HUES64 (cell line): ENCODE results near the gene ZNF516.

Experiments used
- H3K27ac ChIP-seq: 2 replicates; pipeline ENCODE4 v1.7.0; 2013; ENCODE audit warnings: low read depth, low read length, inconsistent platforms
- H3K27me3 ChIP-seq: 2 replicates; pipeline ENCODE4 v1.6.1; 2013; ENCODE audit warnings: mild to moderate bottlenecking, low read length; ENCODE audit not compliant: insufficient read depth
- H3K36me3 ChIP-seq: 2 replicates; pipeline ENCODE4 v1.6.1; 2013; ENCODE audit warnings: mild to moderate bottlenecking, low read length; ENCODE audit not compliant: insufficient read depth
- H3K4me1 ChIP-seq: 2 replicates; pipeline ENCODE4 v1.6.1; 2013; ENCODE audit warnings: mild to moderate bottlenecking, low read length, moderate library complexity; ENCODE audit not compliant: insufficient read depth
- H3K4me3 ChIP-seq: 2 replicates; pipeline ENCODE4 v1.5.1; 2013; ENCODE audit warnings: mild to moderate bottlenecking, low read length, moderate library complexity
- H3K9ac ChIP-seq: 2 replicates; pipeline ENCODE4 v1.6.1; 2013; ENCODE audit warnings: mild to moderate bottlenecking, low read depth, low read length
- H3K9me3 ChIP-seq: 2 replicates; pipeline ENCODE4 v1.6.1; 2013; ENCODE audit warnings: low read depth, low read length; ENCODE audit not compliant: insufficient read depth
- WGBS: fragments of 150-250, 120-280 bp; methylation state at CpG from one replicate; pipeline ENCODE4 v1.1.7; 2013; ENCODE audit warnings: missing lambda C conversion rate; 5-methylcytosine and 5-hydroxymethylcytosine counted together

ZNF516 gene

DNA sequence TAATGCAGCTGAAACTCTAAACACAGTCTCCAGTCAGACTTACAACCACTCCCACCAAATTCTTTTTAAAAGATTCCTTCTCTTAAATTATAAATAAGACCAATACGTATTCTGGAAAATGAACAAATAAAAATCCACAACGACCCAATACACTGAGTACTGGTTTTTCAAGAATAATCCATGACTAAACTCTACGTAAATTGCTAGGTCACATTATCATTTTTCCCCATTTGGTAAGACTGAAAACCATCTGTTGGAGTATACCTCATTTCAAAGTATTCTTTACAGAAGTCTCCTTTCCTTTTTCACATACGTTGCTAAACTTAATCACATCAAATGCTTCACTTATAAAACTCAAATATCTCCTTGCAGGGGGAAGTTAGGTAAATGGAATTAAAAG is 6.0 kb downstream of the ZNF516 start:
- 89% methylated on average over 3 of the region's 4 CpGs for WGBS
- H3K4me3 ChIP-seq, result no peak overlapping the region
- H3K9ac ChIP-seq, result no peak overlapping the region
- H3K36me3 ChIP-seq, result no peaks in the 10 kb centered on the region
- peaks cover 31% of the 10 kb centered on the region for H3K27me3 ChIP-seq
- no peak overlapping the region for H3K27ac ChIP-seq
- peaks cover 49% of the 10 kb centered on the region for H3K4me1 ChIP-seq
- H3K9me3 ChIP-seq, result no peaks in the 10 kb centered on the region

GRCh38 chr18:76488190-76488589 is 6.9 kb downstream of the ZNF516 start:
- 67% methylated on average over 9 of the region's 9 CpGs for WGBS
- H3K4me1 ChIP-seq, result peaks cover 52% of the 10 kb centered on the region
- H3K27ac ChIP-seq, result no peak overlapping the region
- H3K4me3 ChIP-seq, result no peak overlapping the region
- no peaks in the 10 kb centered on the region for H3K36me3 ChIP-seq
- peaks cover 31% of the 10 kb centered on the region for H3K27me3 ChIP-seq
- H3K9me3 ChIP-seq, result no peaks in the 10 kb centered on the region
- H3K9ac ChIP-seq, result no peak overlapping the region

- H3K4me1 ChIP-seq, result peaks cover 56% of the 10 kb centered on the region
- no peak overlapping the region for H3K27ac ChIP-seq
- 60% methylated on average over 8 of the region's 8 CpGs for WGBS
- H3K36me3 ChIP-seq, result no peaks in the 10 kb centered on the region
- H3K27me3 ChIP-seq, result peaks cover 31% of the 10 kb centered on the region
- H3K9ac ChIP-seq, result no peak overlapping the region
- no peaks in the 10 kb centered on the region for H3K9me3 ChIP-seq
- H3K4me3 ChIP-seq, result no peak overlapping the region
These were observed 7.3 kb downstream of the ZNF516 start for GRCh38 chr18:76487782-76488181.

GRCh38 chr18:76487070-76487469 is 8.0 kb downstream of the ZNF516 start:
- Histone ChIP-seq H3K36me3 (no peaks in the 10 kb centered on the region), H3K27ac (no peak overlapping the region), H3K9ac (no peak overlapping the region), H3K9me3 (no peaks in the 10 kb centered on the region), H3K4me1 (peaks cover 59% of the 10 kb centered on the region), H3K4me3 (no peak overlapping the region), H3K27me3 (peaks cover 26% of the 10 kb centered on the region)
- WGBS, result 86% methylated on average over 5 of the region's 5 CpGs

DNA sequence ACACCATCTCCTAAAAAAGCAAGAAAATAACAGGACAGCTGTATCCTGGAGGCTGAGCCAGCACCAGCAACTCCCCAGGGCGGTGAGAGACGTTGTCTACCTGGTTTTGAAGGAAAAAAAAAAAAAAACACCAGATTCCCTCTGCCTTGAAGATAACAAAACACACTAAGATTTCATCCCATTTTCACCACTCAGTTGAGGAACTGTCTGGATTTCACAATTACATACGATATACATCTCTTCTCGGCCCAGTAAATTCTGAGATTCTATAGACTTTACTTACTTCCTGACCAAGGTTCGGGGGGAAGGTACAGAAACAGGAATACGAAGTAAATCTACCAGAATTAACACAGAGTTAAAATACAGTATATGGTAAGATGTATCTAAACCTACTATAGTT is 8.5 kb downstream of the ZNF516 start:
- no peaks in the 10 kb centered on the region for H3K9me3 ChIP-seq
- peaks cover 26% of the 10 kb centered on the region for H3K27me3 ChIP-seq
- 81% methylated on average over 4 of the region's 6 CpGs for WGBS
- H3K4me1 ChIP-seq, result peaks cover 59% of the 10 kb centered on the region
- no peak overlapping the region for H3K9ac ChIP-seq
- no peaks in the 10 kb centered on the region for H3K36me3 ChIP-seq
- H3K4me3 ChIP-seq, result no peak overlapping the region
- no peak overlapping the region for H3K27ac ChIP-seq

- H3K9ac ChIP-seq, result no peak overlapping the region
- H3K27me3 ChIP-seq, result peaks cover 26% of the 10 kb centered on the region
- 87% methylated on average over 3 of the region's 3 CpGs for WGBS
- H3K27ac ChIP-seq, result no peak overlapping the region
- H3K4me1 ChIP-seq, result peaks cover 59% of the 10 kb centered on the region
- H3K4me3 ChIP-seq, result no peak overlapping the region
- no peaks in the 10 kb centered on the region for H3K36me3 ChIP-seq
- no peaks in the 10 kb centered on the region for H3K9me3 ChIP-seq
These were observed 9.0 kb downstream of the ZNF516 start for GRCh38 chr18:76486038-76486437.

DNA sequence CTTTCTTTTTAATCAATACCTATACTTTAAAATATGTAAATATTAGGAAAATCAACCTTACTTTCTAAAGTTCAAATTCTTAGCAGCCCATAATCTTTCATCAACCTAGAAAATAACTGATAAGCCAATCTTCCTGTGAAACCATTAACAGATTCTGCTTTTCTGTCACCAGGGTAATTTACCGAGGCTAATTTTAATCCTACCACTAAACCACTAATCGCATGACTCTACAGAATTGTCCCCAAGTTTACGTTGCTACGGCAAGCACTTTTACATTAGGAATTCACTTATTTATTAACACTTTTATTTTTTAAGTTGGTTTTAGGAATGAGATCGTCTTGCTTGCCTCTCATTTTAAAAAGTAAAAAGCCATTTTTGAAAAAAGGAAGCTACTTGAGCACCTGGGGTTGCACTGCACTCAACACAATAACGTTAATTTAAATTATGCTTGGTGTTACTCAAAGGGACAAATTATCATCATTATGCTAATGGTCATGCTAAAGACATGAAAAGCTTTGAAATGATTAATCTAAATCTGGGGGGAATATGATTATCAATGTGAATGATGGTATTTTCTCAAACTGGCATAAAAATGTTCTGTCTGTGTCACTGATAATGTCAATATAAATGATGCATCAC is 10.2 kb downstream of the ZNF516 start:
- WGBS, result 90% methylated on average over 5 of the region's 6 CpGs
- Histone ChIP-seq H3K27ac (no peak overlapping the region), H3K27me3 (peaks cover 17% of the 10 kb centered on the region), H3K4me1 (peaks cover 51% of the 10 kb centered on the region), H3K4me3 (no peak overlapping the region), H3K9ac (no peak overlapping the region), H3K36me3 (no peaks in the 10 kb centered on the region), H3K9me3 (no peaks in the 10 kb centered on the region)

DNA sequence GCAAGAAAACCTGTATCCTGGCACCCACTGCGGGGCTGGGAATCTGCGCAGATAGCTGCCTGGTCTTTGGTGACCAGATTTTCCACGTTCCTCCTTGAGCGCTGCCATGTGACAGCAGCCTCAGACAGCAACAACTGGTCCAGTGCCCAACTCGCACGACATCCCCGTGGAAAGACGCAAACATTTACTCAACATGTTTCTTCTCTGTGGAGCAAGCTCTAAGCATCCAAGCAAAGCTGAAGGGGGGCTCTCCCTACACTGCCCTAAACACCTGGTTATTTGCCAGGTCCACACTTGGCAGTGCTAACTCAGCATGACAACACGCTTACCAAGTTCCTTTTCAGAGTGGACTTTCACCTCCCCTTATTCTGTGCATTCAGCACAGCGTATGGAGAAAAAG is 11.3 kb downstream of the ZNF516 start:
- H3K9ac ChIP-seq, result no peak overlapping the region
- peaks cover 40% of the 10 kb centered on the region for H3K4me1 ChIP-seq
- no peak overlapping the region for H3K27ac ChIP-seq
- no peak overlapping the region for H3K4me3 ChIP-seq
- H3K36me3 ChIP-seq, result no peaks in the 10 kb centered on the region
- H3K27me3 ChIP-seq, result peaks cover 6% of the 10 kb centered on the region
- 95% methylated on average over 10 of the region's 10 CpGs for WGBS
- no peaks in the 10 kb centered on the region for H3K9me3 ChIP-seq

DNA sequence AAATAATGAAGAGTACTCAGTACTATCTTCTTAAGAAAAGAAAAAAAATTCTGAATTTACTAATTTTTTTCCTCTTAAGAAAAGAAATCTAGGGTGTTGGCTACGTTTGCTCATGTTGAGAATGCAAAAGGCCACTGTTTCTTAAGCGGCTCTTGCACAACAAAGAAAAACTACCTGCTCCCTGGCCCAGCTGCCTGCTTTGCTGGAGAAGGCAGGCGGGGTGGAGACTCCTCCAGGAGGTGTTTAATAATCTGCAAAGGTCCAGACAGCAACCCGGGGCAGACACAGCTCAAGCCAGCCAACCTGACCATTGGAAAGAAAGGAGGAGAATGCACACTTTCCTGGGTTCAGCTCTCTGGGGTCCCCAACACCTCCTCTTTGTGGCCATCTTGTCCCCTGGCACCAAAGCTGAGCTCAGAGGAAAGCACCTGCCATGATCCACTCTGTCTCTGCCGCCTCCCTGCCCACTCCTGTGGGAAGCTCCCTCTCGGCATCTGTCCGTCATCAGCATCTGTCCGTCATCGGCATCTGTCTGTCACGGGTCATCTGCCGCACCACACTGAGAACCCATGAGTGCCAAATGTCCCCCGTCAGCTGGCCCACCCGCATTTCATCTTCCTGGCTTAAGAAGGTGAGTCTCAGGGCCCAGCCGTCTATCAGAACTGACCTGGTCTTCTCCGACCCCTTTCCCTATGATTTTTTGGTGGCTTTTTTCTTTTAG is 11.9 kb downstream of the ZNF516 start:
- Histone ChIP-seq H3K9me3 (no peaks in the 10 kb centered on the region), H3K27ac (no peak overlapping the region), H3K27me3 (no peaks in the 10 kb centered on the region; the same call in 1 of the 2 replicates), H3K4me3 (no peak overlapping the region), H3K9ac (no peak overlapping the region), H3K36me3 (no peaks in the 10 kb centered on the region), H3K4me1 (peaks cover 36% of the 10 kb centered on the region)
- 89% methylated on average over 15 of the region's 15 CpGs for WGBS

DNA sequence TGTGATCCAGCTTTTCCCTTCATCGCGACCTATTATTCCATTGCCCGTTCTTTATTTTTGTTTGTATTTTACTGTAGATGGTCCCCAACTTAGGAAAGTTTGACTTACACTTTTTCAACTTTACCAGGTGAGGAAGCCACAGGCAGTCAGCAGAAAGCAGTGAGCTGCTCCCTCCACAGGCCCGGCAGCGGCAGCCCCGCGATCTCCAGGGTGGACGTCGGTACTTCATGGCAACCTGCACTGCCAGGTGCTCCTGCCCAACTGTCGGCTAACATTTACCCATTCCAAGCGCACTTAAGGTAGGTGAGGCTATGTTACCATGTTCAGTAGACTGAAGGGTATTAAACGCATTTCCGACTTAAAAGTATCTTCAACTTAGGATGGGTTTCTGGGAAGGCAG is 12.8 kb downstream of the ZNF516 start:
- 96% methylated on average over 13 of the region's 13 CpGs for WGBS
- Histone ChIP-seq H3K4me3 (no peak overlapping the region), H3K9me3 (no peaks in the 10 kb centered on the region), H3K27me3 (no peaks in the 10 kb centered on the region), H3K36me3 (no peaks in the 10 kb centered on the region), H3K27ac (no peak overlapping the region), H3K4me1 (peaks cover 36% of the 10 kb centered on the region), H3K9ac (no peak overlapping the region)

DNA sequence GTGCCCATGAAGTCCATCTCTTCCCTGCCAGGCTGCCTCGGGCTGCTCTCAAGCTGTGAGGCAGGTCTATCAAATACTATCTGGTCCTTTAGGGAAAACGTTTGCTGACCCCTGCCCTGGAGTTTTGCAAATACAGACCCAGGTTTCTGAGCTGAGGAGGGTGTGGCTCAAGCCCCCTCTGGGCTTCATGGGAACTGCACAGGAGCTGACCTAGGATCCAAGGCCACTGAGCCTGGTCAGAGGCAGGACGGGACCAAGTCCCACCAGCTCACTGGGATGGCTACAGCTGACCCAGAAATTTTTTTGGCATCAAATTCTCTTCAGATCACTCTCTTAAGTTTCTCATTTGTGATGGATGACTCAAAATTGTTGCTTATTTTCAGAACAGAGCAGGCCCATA is 14.1 kb downstream of the ZNF516 start:
- no peaks in the 10 kb centered on the region for H3K27me3 ChIP-seq
- H3K27ac ChIP-seq, result no peak overlapping the region
- H3K4me3 ChIP-seq, result no peak overlapping the region
- H3K9ac ChIP-seq, result no peak overlapping the region
- H3K36me3 ChIP-seq, result no peaks in the 10 kb centered on the region
- peaks cover 25% of the 10 kb centered on the region for H3K4me1 ChIP-seq
- no peaks in the 10 kb centered on the region for H3K9me3 ChIP-seq
- 74% methylated on average over 3 of the region's 3 CpGs for WGBS
